Adrenal gland (tissue), 12 donors: ENCODE data around the gene HAGH. TPM values are rescaled to one million over a fixed set of nuclear protein-coding genes. Genes with fewer than 3 reads are reported as not detected.
A peak's percentile ranks its signal among the peaks of the same experiment; 100 is the strongest.

ENCODE experiments used
- DNase-seq, 7 donors: peaks; one replicate each; pipeline ENCODE4 v3.0.0-alpha.2; 2019 to 2020
- H3K27ac ChIP-seq, 5 donors: fragments of 200-600 bp; sonication (generic) in 4 of 5; 1 replicate in 3 of 5; 2 replicates in 2 of 5; pipeline versions ENCODE4 v1.5.1 to v1.8.0; 2016 to 2020; ENCODE audit warnings: mild to moderate bottlenecking in 1 of 5
- H3K27me3 ChIP-seq: fragments of 200-600 bp; 2 replicates; pipeline ENCODE4 v1.8.0; 2021
- H3K36me3 ChIP-seq, 2 donors: fragments of 200-600 bp; replicated peaks in 1 of 2; 1 replicate in 1 of 2; 2 replicates in 1 of 2; pipeline versions ENCODE4 v1.5.1 to v1.8.0; 2018 to 2022
- H3K4me1 ChIP-seq, 2 donors: fragments of 200-600 bp; replicated peaks in 1 of 2; 1 replicate in 1 of 2; 2 replicates in 1 of 2; pipeline versions ENCODE4 v1.5.1 to v1.8.0; 2018 to 2021
- H3K4me3 ChIP-seq, 4 donors: fragments of 200-600 bp; sonication (generic) in 3 of 4; one replicate each; pipeline ENCODE4 v1.5.1; 2016 to 2018
- H3K9me3 ChIP-seq, 3 donors: fragments of 200-600 bp; sonication (generic) in 1 of 3; replicated peaks in 1 of 3; 1 replicate in 2 of 3; 2 replicates in 1 of 3; pipeline versions ENCODE4 v1.5.1 to v1.8.0; 2016 to 2021
- CTCF ChIP-seq, 6 experiments: fragments of 450-650 bp in 4 of 6; fragments of 200-600 bp in 2 of 6; sonication (generic) in 1 of 6; IDR thresholded peaks; 1 replicate in 5 of 6; 2 replicates in 1 of 6; pipeline versions ENCODE4 v1.5.1 to v1.8.0; 2016 to 2021; ENCODE audit warnings: antibody characterized with exemption in 6 of 6, mild to moderate bottlenecking in 2 of 6, moderate library complexity in 1 of 6
- POLR2A ChIP-seq, 2 donors: fragments of 450-650 bp; IDR thresholded peaks; one replicate each; pipeline ENCODE4 v1.6.1; 2017; ENCODE audit warnings: antibody characterized with exemption in 2 of 2, mild to moderate bottlenecking in 2 of 2, moderate library complexity in 1 of 2
- WGBS, 4 donors: extraction: QIAGEN DNeasy Blood & Tissue Kit in 2 of 4; methylation state at CpG; one replicate each; pipeline versions ENCODE4 v1.1.5 to v1.1.7; 2013 to 2017; 5-methylcytosine and 5-hydroxymethylcytosine counted together
- intact Hi-C, 2 donors: fragments of 100-400 bp; cut with DNase I; formaldehyde crosslinking; loops; one replicate each; pipeline versions ENCODE4 v1.14.1 to v1.15.0; 2022 to 2023
- polyA plus RNA-seq, 3 donors: library from polyadenylated mRNA; stranded (reverse); fragments of 200-250 nt in 2 of 3; fragments of 350-450 nt in 1 of 3; fragmentation: Illumina TruSeq in 1 of 3; extraction: RNeasy Lipid Tissue Mini Kit (QIAGEN cat#74804) in 1 of 3; gene quantifications; one replicate each; pipeline ENCODE4 v1.2.3, GENCODE V29; 2013 to 2014
- total RNA-seq, 9 donors: library from RNA; depleted of rRNA in 4 of 9; stranded (reverse); fragments of >200 nt in 4 of 9; fragments of 120-200 nt in 1 of 9; fragmentation: NEBNext Ultra II Directional in 1 of 9; extraction: Animal tissue kit (Norgen Biotek cat#: 25700) in 1 of 9; gene quantifications; one replicate each; pipeline versions ENCODE4 v1.1.0 to v1.2.4, GENCODE V29; 2013 to 2023
- donor health status: healthy with polysubstance abuse.
- donor health status: Bipolar disorder and iron deficiency.
- donor health status: DM: yes; HTN: yes; CAD: no.
- donor health status: DM: no; HTN: no; CAD: no.
- donor health status: DM: no; HTN: no; CAD: no.
- donor health status: DM: yes; HTN: yes; CAD: no.

Gene HAGH
- total and polyA plus RNA-seq, 12 donors, result 75.3 to 318 (median 170) TPM

GRCh38 chr16:1832838-1833454 lies 6.3 kb upstream of the HAGH start:
- Histone ChIP-seq H3K9me3 (no peaks in the 10 kb centered on the region), H3K27me3 (no peaks in the 10 kb centered on the region), H3K4me1 (peaks cover 18 to 26% of the 10 kb centered on the region in 2 donors), H3K4me3 (no peak overlapping the region), H3K27ac (no peak overlapping the region), H3K36me3 (no peaks in the 10 kb centered on the region)
- intact Hi-C loops, result no loop called here
- 60 to 82% (median 75%) methylated on average over 7 to 9 of the region's 9 CpGs for WGBS, 4 donors
- TF ChIP-seq POLR2A (IDR thresholded peaks at IDR 0.05), result no peak
- TF ChIP-seq CTCF (IDR thresholded peaks at IDR 0.05), result no peak
- no peak for DNase-seq

DNA sequence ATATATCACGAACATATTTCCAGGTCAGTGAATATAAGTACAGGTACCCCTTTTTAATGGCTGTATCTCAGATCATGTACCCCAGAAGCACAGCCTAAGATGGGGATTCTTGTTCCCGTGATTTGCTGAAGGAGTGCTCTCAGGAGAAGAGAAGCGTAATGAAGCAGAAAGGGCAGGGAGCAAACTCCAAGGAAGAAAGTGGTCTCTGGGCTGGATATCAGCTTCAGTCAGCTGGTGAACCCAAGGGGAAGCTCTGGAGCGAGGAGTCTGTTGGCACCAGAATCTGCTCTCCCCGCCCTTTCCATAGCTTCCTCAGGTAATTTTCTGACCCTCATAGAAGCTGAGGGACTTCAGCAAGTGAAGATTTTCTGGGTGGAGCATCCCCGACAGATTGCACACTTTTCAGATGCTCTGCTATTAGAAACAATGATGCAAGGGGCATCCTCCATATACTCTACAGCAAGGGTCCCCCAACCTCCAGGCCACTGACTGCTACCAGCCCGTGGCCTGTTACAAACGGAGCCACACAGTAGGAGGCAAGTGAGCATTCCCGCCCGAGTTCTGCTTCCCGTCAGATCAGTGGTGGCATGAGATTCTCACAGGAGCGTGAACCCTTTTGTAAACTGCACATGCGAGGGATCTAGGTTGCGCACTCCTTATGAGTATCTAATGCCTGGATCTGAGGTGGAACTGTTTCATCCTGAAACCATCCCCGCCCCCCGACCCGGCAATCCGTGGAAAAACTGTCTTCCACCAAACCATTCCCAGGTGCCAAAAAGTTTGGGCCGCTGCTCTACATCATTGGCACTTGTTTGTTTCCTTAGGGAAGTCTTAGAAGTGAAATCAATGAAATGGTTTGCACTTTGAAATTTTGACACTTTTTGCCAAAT lies 4.8 kb upstream of the HAGH start:
- intact Hi-C loops, result no loop called here
- Histone ChIP-seq H3K4me3 (no peak overlapping the region), H3K36me3 (no peaks in the 10 kb centered on the region), H3K9me3 (no peaks in the 10 kb centered on the region), H3K4me1 (peaks cover 22 to 32% of the 10 kb centered on the region in 2 donors), H3K27ac (no peak overlapping the region), H3K27me3 (no peaks in the 10 kb centered on the region)
- TF ChIP-seq POLR2A (IDR thresholded peaks at IDR 0.05), result no peak
- TF ChIP-seq CTCF (IDR thresholded peaks at IDR 0.05), result no peak
- DNase-seq, result no peak
- 84 to 92% (median 87%) methylated on average over 13 to 19 of the region's 19 CpGs for WGBS, 4 donors

DNA sequence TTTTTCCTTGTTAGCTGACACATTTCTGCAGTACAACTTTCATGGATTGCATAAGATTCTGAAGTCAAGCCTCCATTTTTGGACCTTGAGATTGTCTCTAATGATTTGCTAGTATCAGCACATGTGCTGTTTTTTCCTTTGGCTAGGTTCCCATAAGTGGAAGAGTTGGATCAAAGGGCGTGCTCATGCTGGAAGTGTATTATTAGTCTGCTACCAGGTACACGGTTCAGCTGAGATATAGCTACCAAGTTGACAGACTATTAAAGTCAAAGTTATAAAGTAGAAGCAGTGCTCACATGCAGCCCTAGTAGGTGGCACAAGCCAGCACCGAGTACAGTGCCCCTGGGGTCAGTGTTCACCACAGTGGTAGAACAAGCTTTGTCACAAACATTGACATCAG lies 3.6 kb upstream of the HAGH start:
- Histone ChIP-seq H3K4me1 (peaks cover 31 to 40% of the 10 kb centered on the region in 2 donors), H3K4me3 (no peak overlapping the region), H3K27me3 (no peaks in the 10 kb centered on the region), H3K36me3 (no peaks in the 10 kb centered on the region), H3K27ac (peak overlapping the region in 1 of 5 donors; percentile 75), H3K9me3 (no peaks in the 10 kb centered on the region)
- TF ChIP-seq CTCF (IDR thresholded peaks at IDR 0.05) (no peak), POLR2A (IDR thresholded peaks at IDR 0.05) (no peak)
- intact Hi-C loops, result no loop called here
- peak in 1 of 7 donors; percentile 56 for DNase-seq
- 30 to 55% (median 41%) methylated on average over 3 of the region's 3 CpGs for WGBS, 4 donors

GRCh38 chr16:1828645-1829410 lies 2.2 kb upstream of the HAGH start:
- peak overlapping the region in 1 of 5 donors; percentile 9 for H3K27ac ChIP-seq
- peaks cover 40 to 54% of the 10 kb centered on the region in 2 donors for H3K4me1 ChIP-seq
- no peak overlapping the region for H3K4me3 ChIP-seq
- H3K27me3 ChIP-seq, result no peaks in the 10 kb centered on the region
- H3K36me3 ChIP-seq, result no peaks in the 10 kb centered on the region
- intact Hi-C loops, result loop anchor here in 1 of 2 donors (5.0 kb wide), 1 partner anchor 57 kb away; the partner anchor contains the start of genes EME2, MRPS34 and NME3
- TF ChIP-seq CTCF (IDR thresholded peaks at IDR 0.05) (no peak), POLR2A (IDR thresholded peaks at IDR 0.05) (no peak)
- 75 to 81% (median 76%) methylated on average over 10 to 11 of the region's 11 CpGs for WGBS, 4 donors
- no peaks in the 10 kb centered on the region for H3K9me3 ChIP-seq
- DNase-seq, result no peak
